Uterus (tissue), 4 donors: Measurements from ENCODE around the gene FIBCD1. TPM values are rescaled to one million over a fixed set of nuclear protein-coding genes. Genes with fewer than 3 reads are reported as not detected.

ENCODE experiments used
- DNase-seq, 2 donors: peaks; one replicate each; pipeline ENCODE4 v3.0.0-alpha.2; 2019 to 2020
- H3K27ac ChIP-seq, 2 donors: fragments of 200-600 bp; sonication (generic); 1 replicate in 1 of 2; 2 replicates in 1 of 2; pipeline ENCODE4 v1.5.1; 2016 to 2018
- H3K27me3 ChIP-seq, 2 donors: fragments of 200-600 bp; sonication (generic); one replicate each; pipeline ENCODE4 v1.5.1; 2018 to 2019; ENCODE audit warnings: control low read depth in 1 of 2
- H3K36me3 ChIP-seq, 2 donors: fragments of 200-600 bp; sonication (generic); one replicate each; pipeline ENCODE4 v1.5.1; 2019; ENCODE audit warnings: control low read depth in 1 of 2
- H3K4me1 ChIP-seq, 2 donors: fragments of 200-600 bp; sonication (generic); one replicate each; pipeline ENCODE4 v1.5.1; 2018 to 2019; ENCODE audit warnings: control low read depth in 1 of 2
- H3K4me3 ChIP-seq, 2 donors: fragments of 200-600 bp; sonication (generic); 1 replicate in 1 of 2; 2 replicates in 1 of 2; pipeline ENCODE4 v1.5.1; 2018 to 2019; ENCODE audit warnings: mild to moderate bottlenecking in 1 of 2
- H3K9me3 ChIP-seq, 2 donors: fragments of 200-600 bp; sonication (generic); one replicate each; pipeline ENCODE4 v1.5.1; 2019; ENCODE audit warnings: control low read depth in 1 of 2
- CTCF ChIP-seq, 4 experiments: fragments of 200-600 bp in 2 of 4; fragments of 450-650 bp in 2 of 4; sonication (generic) in 2 of 4; IDR thresholded peaks; one replicate each; pipeline ENCODE4 v1.5.1; 2016 to 2019; ENCODE audit warnings: antibody characterized with exemption in 4 of 4, mild to moderate bottlenecking in 2 of 4, moderate library complexity in 1 of 4
- POLR2A ChIP-seq, 2 donors: fragments of 450-650 bp; IDR thresholded peaks; one replicate each; pipeline ENCODE4 v1.6.1; 2016; ENCODE audit warnings: antibody characterized with exemption in 2 of 2, mild to moderate bottlenecking in 1 of 2, moderate library complexity in 1 of 2
- intact Hi-C: fragments of 100-400 bp; cut with DNase I; formaldehyde crosslinking; loops from one replicate; pipeline ENCODE4 v1.15.1; 2023; ENCODE audit warnings: low total_unique reads
- total RNA-seq, 4 donors: library from RNA; depleted of rRNA in 3 of 4; stranded (reverse); fragments of >200 nt in 3 of 4; gene quantifications; one replicate each; pipeline versions ENCODE4 v1.1.0 to v1.2.4, GENCODE V29; 2014 to 2023
- donor health status: DM: yes; HTN: yes; CAD: no.

The FIBCD1 gene
- total RNA-seq, 4 donors from 2014 or later = 0.29 TPM; not detected in 3

- Histone ChIP-seq H3K9me3 (no peaks in the 10 kb centered on the region), H3K36me3 (no peaks in the 10 kb centered on the region), H3K4me1 (peaks cover 14 to 22% of the 10 kb centered on the region in 2 donors), H3K27ac (peak overlapping the region; percentile 9 to 36), H3K4me3 (no peak overlapping the region), H3K27me3 (no peaks in the 10 kb centered on the region)
- TF ChIP-seq CTCF (IDR thresholded peaks at IDR 0.05) (no peak), POLR2A (IDR thresholded peaks at IDR 0.05) (no peak)
- intact Hi-C loops = loop anchor here (5.0 kb wide), 1 partner anchor 159 kb away; no protein-coding TSS in a partner anchor
- no peak for DNase-seq
Measured at GRCh38 chr9:130865921-130866320, 73.1 kb downstream of the FIBCD1 start.

- Histone ChIP-seq H3K27ac (no peak overlapping the region), H3K9me3 (no peaks in the 10 kb centered on the region), H3K4me1 (peaks cover 14 to 21% of the 10 kb centered on the region in 2 donors), H3K36me3 (no peaks in the 10 kb centered on the region), H3K27me3 (no peaks in the 10 kb centered on the region), H3K4me3 (no peak overlapping the region)
- DNase-seq = no peak
- no peak for TF ChIP-seq POLR2A (IDR thresholded peaks at IDR 0.05)
- TF ChIP-seq CTCF (IDR thresholded peaks at IDR 0.05) = no peak
- intact Hi-C loops = loop anchor here (5.0 kb wide), 1 partner anchor 92 kb away; no protein-coding TSS in a partner anchor
Measured at GRCh38 chr9:130864541-130864940, 74.5 kb downstream of the FIBCD1 start.

- DNase-seq = no peak
- H3K4me3 ChIP-seq = no peak overlapping the region
- H3K27me3 ChIP-seq = no peaks in the 10 kb centered on the region
- TF ChIP-seq CTCF (IDR thresholded peaks at IDR 0.05) = no peak
- no peak for TF ChIP-seq POLR2A (IDR thresholded peaks at IDR 0.05)
- intact Hi-C loops = loop anchor here (5.0 kb wide), 1 partner anchor 90 kb away; no protein-coding TSS in a partner anchor
- H3K4me1 ChIP-seq = peaks cover 14 to 23% of the 10 kb centered on the region in 2 donors
- no peaks in the 10 kb centered on the region for H3K36me3 ChIP-seq
- peak overlapping the region; percentile 76 to 80 for H3K27ac ChIP-seq
- H3K9me3 ChIP-seq = no peaks in the 10 kb centered on the region
Measured at GRCh38 chr9:130862747-130863146, 76.3 kb downstream of the FIBCD1 start.

GRCh38 chr9:130862217-130862616, 76.8 kb downstream of the FIBCD1 start:
- Histone ChIP-seq H3K27me3 (no peaks in the 10 kb centered on the region), H3K4me1 (peaks cover 14 to 23% of the 10 kb centered on the region in 2 donors), H3K27ac (peak overlapping the region; percentile 76 to 80), H3K36me3 (no peaks in the 10 kb centered on the region), H3K4me3 (no peak overlapping the region), H3K9me3 (no peaks in the 10 kb centered on the region)
- TF ChIP-seq POLR2A (IDR thresholded peaks at IDR 0.05) = no peak
- TF ChIP-seq CTCF (IDR thresholded peaks at IDR 0.05) = no peak
- DNase-seq = no peak
- intact Hi-C loops = loop anchor here (5.0 kb wide), 1 partner anchor 90 kb away; no protein-coding TSS in a partner anchor

- Histone ChIP-seq H3K27ac (peak overlapping the region; percentile 76 to 80), H3K27me3 (no peaks in the 10 kb centered on the region), H3K36me3 (no peaks in the 10 kb centered on the region), H3K4me1 (peaks cover 14 to 23% of the 10 kb centered on the region in 2 donors), H3K4me3 (no peak overlapping the region), H3K9me3 (no peaks in the 10 kb centered on the region)
- no peak for DNase-seq
- TF ChIP-seq POLR2A (IDR thresholded peaks at IDR 0.05) (no peak), CTCF (IDR thresholded peaks at IDR 0.05) (no peak)
- intact Hi-C loops = loop anchor here (5.0 kb wide), 1 partner anchor 89 kb away; no protein-coding TSS in a partner anchor
Measured at GRCh38 chr9:130861372-130862180, 77.5 kb downstream of the FIBCD1 start.
